ENCODE results near the gene IMMP2L.
A peak's percentile ranks its signal among the peaks of the same experiment; 100 is the strongest.
"Not testable (repeated sequence)": the region's sequence is repeated elsewhere in the genome, so short reads cannot be mapped to it uniquely, and the experiment has no call there.

IMMP2L gene

DNA sequence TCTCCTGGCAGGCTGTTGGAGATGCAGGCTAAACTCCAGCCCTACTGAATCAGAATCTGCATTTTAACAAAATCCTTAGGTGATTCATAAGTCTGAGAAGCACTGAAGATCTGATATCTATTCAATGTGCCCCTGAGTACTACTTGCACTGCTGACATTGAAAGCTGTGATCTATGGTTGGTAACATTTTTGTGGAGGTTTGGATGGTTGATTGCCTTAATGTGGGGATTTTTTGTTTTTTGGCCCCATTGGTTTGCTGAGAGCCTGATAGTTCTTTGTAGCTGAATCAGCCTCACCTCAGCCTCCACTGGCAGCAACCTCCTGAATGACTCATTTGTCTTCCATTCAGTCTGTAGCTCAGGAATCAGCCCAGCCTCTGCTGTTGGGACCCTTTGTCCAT lies 486.1 kb downstream of the IMMP2L start:
- no peak overlapping the region for H3K4me3 ChIP-seq (ENCODE audit: low read length)
- DNase-seq (ENCODE audit: low read depth), result peak; percentile 34
- TF ChIP-seq, protein P1, sequence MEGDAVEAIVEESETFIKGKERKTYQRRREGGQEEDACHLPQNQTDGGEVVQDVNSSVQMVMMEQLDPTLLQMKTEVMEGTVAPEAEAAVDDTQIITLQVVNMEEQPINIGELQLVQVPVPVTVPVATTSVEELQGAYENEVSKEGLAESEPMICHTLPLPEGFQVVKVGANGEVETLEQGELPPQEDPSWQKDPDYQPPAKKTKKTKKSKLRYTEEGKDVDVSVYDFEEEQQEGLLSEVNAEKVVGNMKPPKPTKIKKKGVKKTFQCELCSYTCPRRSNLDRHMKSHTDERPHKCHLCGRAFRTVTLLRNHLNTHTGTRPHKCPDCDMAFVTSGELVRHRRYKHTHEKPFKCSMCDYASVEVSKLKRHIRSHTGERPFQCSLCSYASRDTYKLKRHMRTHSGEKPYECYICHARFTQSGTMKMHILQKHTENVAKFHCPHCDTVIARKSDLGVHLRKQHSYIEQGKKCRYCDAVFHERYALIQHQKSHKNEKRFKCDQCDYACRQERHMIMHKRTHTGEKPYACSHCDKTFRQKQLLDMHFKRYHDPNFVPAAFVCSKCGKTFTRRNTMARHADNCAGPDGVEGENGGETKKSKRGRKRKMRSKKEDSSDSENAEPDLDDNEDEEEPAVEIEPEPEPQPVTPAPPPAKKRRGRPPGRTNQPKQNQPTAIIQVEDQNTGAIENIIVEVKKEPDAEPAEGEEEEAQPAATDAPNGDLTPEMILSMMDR (IDR thresholded peaks at IDR 0.05; ENCODE audit: insufficient read depth, low read depth, low read length, missing control alignments), result no peak

DNA sequence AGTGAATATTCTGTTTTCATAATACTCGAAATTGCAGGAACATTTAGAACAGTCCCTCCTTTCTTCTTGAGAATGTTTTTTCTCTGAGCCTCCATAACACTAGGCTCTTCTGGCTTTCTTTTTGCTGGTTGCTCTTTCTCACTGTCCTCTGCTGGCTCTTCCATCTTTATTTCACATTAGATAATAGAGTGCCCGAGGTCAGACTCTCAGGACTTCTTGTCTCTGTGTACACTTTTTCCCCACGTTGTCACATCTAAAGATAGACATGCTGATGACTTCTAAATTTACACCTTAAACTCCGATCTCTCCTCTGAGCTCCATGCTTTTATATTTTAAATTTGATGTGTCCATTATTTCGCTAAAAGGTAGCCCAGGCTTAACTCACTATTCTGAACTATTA lies 486.8 kb downstream of the IMMP2L start:
- no peak overlapping the region for H3K4me3 ChIP-seq (ENCODE audit: low read length)
- no peak for DNase-seq (ENCODE audit: low read depth)
- TF ChIP-seq, protein P1 (IDR thresholded peaks at IDR 0.05; ENCODE audit: insufficient read depth, low read depth, low read length, missing control alignments), result no peak

DNA sequence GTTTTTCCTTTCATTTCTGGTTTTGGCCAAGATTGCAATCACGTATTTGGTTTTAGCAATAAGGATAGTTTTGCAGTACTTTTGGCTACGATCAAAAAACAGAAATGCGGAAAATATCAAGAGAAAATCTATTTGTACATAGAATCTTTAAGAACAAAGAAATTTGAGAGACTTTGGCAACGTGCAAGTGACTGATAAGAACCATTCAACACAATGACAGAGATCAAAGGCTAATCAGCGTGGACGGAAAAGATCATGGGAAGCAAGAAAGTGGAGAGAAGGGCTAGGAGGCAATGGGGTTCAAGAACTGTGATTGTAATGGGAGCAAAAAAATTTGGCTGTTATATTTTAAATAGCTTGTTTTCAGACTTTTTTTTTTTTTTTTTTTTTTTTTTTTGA lies 487.5 kb downstream of the IMMP2L start:
- DNase-seq (ENCODE audit: low read depth), result no peak
- TF ChIP-seq, protein P1 (IDR thresholded peaks at IDR 0.05; ENCODE audit: insufficient read depth, low read depth, low read length, missing control alignments), result no peak
- H3K4me3 ChIP-seq (ENCODE audit: low read length), result no peak overlapping the region

DNA sequence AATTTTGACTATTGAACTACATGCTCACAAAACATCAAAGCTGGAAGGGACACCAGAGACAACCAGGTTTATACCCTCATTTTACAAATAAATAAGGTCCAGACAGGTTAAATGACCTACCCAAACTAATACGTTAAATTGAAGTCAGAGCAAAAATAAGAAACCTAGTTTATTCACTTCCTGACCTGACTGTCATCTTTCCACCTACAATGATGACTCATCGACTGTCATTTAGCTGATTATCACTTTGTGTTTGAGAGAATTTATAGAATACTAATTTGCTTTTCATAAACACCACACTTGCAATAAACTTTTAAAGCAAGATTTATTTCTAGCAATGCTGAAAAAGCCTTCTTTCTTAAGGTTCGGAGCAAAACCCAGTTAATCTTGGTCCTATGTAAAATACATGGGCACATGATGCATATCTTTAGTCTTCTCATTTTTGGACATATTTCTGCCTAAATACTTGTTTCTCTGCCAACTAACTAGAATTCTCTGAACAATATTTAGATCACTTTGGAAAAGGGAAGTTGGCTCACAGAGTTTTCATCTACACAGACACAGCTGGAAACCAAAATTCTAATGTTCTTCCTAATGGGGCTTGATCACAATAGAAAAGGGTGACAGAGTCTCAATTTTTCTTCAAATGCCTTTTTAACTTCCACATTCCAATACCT lies 488.1 kb downstream of the IMMP2L start:
- TF ChIP-seq, protein P1 (IDR thresholded peaks at IDR 0.05; ENCODE audit: insufficient read depth, low read depth, low read length, missing control alignments), result no peak
- peak; percentile 35 for DNase-seq (ENCODE audit: low read depth)
- no peak overlapping the region for H3K4me3 ChIP-seq (ENCODE audit: low read length)

DNA sequence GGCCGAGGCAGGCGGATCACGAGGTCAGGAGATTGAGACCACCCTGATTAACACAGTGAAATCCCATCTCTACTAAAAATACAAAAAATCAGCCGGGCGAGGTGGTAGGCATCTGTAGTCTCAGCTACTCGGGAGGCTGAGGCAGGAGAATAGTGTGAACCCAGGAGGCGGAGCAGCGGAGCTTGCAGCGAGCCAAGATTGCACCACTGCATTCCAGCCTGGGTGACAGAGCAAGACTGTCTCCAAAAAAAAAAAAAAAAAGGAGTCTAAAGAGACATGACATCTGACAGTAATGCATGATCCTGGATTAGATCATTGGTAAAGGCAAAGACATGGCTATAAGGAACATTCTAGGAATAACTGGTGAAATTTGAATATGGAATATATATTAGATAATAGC lies 489.6 kb downstream of the IMMP2L start:
- peak; percentile 3 for DNase-seq (ENCODE audit: low read depth)
- not testable (repeated sequence) for H3K4me3 ChIP-seq (ENCODE audit: low read length)

DNA sequence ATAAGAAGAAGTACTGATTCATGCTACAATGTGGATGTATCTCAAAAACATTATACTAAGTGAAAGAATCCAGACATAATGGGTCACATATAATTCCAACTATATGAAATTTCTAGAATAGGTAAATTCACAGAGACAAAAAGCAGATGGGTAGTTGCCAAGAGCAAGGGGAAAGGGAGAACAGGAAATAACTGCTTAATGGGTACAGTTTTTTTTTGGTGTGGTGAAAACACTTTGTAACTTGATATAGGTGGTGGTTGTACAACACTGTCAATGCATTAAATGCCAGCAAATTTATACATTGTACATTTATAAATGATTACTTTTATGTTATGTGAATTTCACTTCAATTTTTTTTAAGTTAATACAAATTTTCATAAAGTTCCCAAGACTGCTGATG lies 490.7 kb downstream of the IMMP2L start:
- TF ChIP-seq, protein P1 (IDR thresholded peaks at IDR 0.05; ENCODE audit: insufficient read depth, low read depth, low read length, missing control alignments), result no peak
- no peak for DNase-seq (ENCODE audit: low read depth)
- H3K4me3 ChIP-seq (ENCODE audit: low read length), result no peak overlapping the region

DNA sequence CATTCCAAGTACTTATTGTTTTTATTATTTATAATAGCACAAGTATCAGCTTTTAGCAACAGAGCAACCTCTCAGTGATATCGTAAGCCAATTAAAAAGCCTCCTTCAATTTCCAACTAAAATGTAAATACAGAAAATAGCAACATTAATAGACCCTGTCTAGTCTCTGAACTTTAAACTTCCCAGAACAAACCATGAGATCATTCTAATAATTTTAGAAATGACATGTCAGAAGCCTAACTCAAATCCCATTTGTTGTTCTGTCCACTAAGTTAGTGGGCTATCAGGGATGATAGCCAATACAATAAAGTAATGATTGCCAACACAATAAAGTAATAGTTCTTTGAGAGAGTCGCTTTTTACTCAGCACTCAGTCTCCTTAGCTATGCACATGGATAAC lies 493.7 kb downstream of the IMMP2L start:
- no peak for DNase-seq (ENCODE audit: low read depth)
- no peak overlapping the region for H3K4me3 ChIP-seq (ENCODE audit: low read length)
- TF ChIP-seq, protein P1 (IDR thresholded peaks at IDR 0.05; ENCODE audit: insufficient read depth, low read depth, low read length, missing control alignments), result no peak
